CD4-positive, alpha-beta T cell (primary cell): ENCODE data around the gene PDE9A. TPM values are rescaled to one million over a fixed set of nuclear protein-coding genes. Genes with fewer than 3 reads are reported as not detected.

Source experiments
- ATAC-seq: fragments of 200-7000 bp; cut with Tn5 transposase; one replicate; pipeline ENCODE4 v1.10.0; 2022; ENCODE audit warnings: mild to moderate bottlenecking; ENCODE audit not compliant: poor library complexity
- CTCF ChIA-PET: fragments of 350-600 bp; sonication (Branson Sonifier 250); formaldehyde crosslinking; loops from one replicate; lab custom pipeline; 2021; ENCODE audit warnings: antibody characterized with exemption, inconsistent platforms; lab: Charles Lee
- POLR2A ChIA-PET: fragments of 350-600 bp; sonication (Branson Sonifier 250); formaldehyde crosslinking; loops from one replicate; lab custom pipeline; 2021; ENCODE audit warnings: antibody characterized with exemption, inconsistent platforms; lab: Charles Lee
- DNase-seq, 14 experiments: peaks; one replicate each; pipeline ENCODE4 v3.0.0-alpha.2; 2013 to 2020; ENCODE audit warnings: mixed read lengths in 2 of 14
- H3K27ac ChIP-seq, 2 donors: one replicate each; pipeline versions ENCODE4 v1.5.1 to v1.7.0; 2013; ENCODE audit warnings: low read length in 2 of 2, low read depth in 1 of 2, mild to moderate bottlenecking in 1 of 2
- H3K27me3 ChIP-seq, 2 experiments: 1 replicate in 1 of 2; 2 replicates in 1 of 2; pipeline versions ENCODE4 v1.6.1 to v1.7.0; 2013; ENCODE audit warnings: low read length in 2 of 2, control low read depth in 1 of 2, mild to moderate bottlenecking in 1 of 2, moderate library complexity in 1 of 2; ENCODE audit not compliant: insufficient read depth in 2 of 2, control insufficient read depth in 1 of 2
- H3K36me3 ChIP-seq: one replicate; pipeline ENCODE4 v1.6.1; 2013; ENCODE audit warnings: low read length, control low read depth; ENCODE audit not compliant: insufficient read depth
- H3K4me1 ChIP-seq: one replicate; pipeline ENCODE4 v1.6.1; 2013; ENCODE audit warnings: low read length, control low read depth; ENCODE audit not compliant: insufficient read depth
- H3K4me3 ChIP-seq: one replicate; pipeline ENCODE4 v1.5.1; 2013; ENCODE audit warnings: mild to moderate bottlenecking, low read length, moderate library complexity
- H3K9me3 ChIP-seq, 2 experiments: 1 replicate in 1 of 2; 2 replicates in 1 of 2; pipeline versions ENCODE4 v1.6.1 to v1.7.0; 2013; ENCODE audit warnings: low read length in 2 of 2, mild to moderate bottlenecking in 2 of 2, control low read depth in 1 of 2, moderate library complexity in 1 of 2; ENCODE audit not compliant: control insufficient read depth in 1 of 2, insufficient read depth in 1 of 2
- H3K27ac Mint-ChIP-seq: one replicate; pipeline ENCODE4 v1.8.0; 2020; ENCODE audit warnings: mixed read lengths
- H3K27me3 Mint-ChIP-seq: one replicate; pipeline ENCODE4 v1.8.0; 2021; ENCODE audit warnings: mixed read lengths
- H3K36me3 Mint-ChIP-seq: one replicate; pipeline ENCODE4 v1.8.0; 2021; ENCODE audit warnings: low read depth, mixed read lengths
- H3K4me1 Mint-ChIP-seq: one replicate; pipeline ENCODE4 v1.8.0; 2021; ENCODE audit warnings: low read depth, mixed read lengths
- H3K4me3 Mint-ChIP-seq: one replicate; pipeline ENCODE4 v1.8.0; 2020; ENCODE audit warnings: mild to moderate bottlenecking, mixed read lengths
- H3K9me3 Mint-ChIP-seq: one replicate; pipeline ENCODE4 v1.8.0; 2020; ENCODE audit warnings: mixed read lengths
- intact Hi-C, 2 experiments: fragments of 100-400 bp; cut with DNase I in 1 of 2; cut with micrococcal nuclease in 1 of 2; formaldehyde crosslinking; loops; one replicate each; pipeline versions ENCODE4 v1.15.1 to v1.9.0; 2023 to 2025; cut with DNase I, micrococcal nuclease
- total RNA-seq, 174 experiments: library from RNA in 2 of 174; stranded (reverse) in 2 of 174; gene quantifications; one replicate each; pipeline ENCODE4 v1.2.3 and lab custom pipeline; 2021 to 2026
- TF ChIP-seq, protein P1 (sequence below): fragments of 200-600 bp; IDR thresholded peaks from one replicate; pipeline ENCODE4 v1.8.0; 2022; ENCODE audit warnings: antibody characterized with exemption, mild to moderate bottlenecking

PDE9A gene
- total RNA-seq, 2 experiments from 2014 or later = 12.6 to 13.2 TPM

DNA sequence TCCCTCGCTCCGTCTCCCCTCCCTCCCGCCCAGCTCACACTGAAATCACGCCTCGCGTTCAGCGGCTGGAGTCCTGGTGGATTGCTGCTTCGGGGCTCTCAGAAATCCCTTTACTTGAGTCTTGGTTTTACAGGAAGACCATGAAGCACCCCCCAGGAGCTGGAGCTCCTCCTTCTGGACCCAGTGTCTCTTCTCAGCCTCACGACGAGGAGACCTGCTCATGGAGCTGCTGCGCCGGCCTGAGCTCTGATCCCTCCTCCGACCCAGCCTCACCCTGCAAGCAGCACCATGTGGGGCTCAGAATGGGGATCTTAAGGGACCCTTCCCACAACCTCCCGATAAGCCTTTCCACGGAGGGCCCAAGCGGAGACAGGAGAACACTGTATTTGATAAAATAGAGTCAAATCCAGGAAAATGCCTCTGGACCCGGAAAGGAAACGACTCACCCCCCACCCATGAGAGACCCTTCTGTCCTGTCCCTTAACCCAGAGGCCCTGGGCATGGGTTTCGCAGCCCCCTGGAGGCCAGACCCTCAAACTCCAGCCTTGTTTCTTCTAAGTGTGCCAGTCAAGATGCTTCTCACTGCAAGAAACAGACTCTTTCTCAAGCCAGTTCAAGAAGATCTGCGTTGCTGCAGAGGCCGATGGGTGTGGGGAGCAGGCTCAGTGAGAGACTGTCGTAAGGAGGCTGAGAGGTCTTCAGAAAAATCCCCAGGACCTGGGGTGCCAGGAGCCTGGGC is 26.1 kb downstream of the PDE9A start:
- Histone ChIP-seq H3K4me3 (no peak overlapping the region), H3K27me3 (no peaks in the 10 kb centered on the region), H3K27ac (no peak overlapping the region), H3K4me1 (peaks cover 52% of the 10 kb centered on the region), H3K9me3 (no peaks in the 10 kb centered on the region), H3K36me3 (no peaks in the 10 kb centered on the region)
- Mint-ChIP-seq H3K36me3 (peaks cover 11% of the 10 kb centered on the region), H3K27me3 (no peaks in the 10 kb centered on the region), H3K9me3 (no peaks in the 10 kb centered on the region), H3K4me3 (no peak overlapping the region), H3K27ac (no peak overlapping the region), H3K4me1 (peaks cover 53% of the 10 kb centered on the region)
- DNase-seq (no peak), ATAC-seq (no peak)
- ChIA-PET CTCF (no interaction called here), POLR2A (no interaction called here)
- intact Hi-C loops = loop anchor here (5.0 to 10.0 kb wide), 4 partner anchors 68 to 153 kb away; no protein-coding TSS in a partner anchor
- TF ChIP-seq, protein P1, sequence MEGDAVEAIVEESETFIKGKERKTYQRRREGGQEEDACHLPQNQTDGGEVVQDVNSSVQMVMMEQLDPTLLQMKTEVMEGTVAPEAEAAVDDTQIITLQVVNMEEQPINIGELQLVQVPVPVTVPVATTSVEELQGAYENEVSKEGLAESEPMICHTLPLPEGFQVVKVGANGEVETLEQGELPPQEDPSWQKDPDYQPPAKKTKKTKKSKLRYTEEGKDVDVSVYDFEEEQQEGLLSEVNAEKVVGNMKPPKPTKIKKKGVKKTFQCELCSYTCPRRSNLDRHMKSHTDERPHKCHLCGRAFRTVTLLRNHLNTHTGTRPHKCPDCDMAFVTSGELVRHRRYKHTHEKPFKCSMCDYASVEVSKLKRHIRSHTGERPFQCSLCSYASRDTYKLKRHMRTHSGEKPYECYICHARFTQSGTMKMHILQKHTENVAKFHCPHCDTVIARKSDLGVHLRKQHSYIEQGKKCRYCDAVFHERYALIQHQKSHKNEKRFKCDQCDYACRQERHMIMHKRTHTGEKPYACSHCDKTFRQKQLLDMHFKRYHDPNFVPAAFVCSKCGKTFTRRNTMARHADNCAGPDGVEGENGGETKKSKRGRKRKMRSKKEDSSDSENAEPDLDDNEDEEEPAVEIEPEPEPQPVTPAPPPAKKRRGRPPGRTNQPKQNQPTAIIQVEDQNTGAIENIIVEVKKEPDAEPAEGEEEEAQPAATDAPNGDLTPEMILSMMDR = no peak

DNA sequence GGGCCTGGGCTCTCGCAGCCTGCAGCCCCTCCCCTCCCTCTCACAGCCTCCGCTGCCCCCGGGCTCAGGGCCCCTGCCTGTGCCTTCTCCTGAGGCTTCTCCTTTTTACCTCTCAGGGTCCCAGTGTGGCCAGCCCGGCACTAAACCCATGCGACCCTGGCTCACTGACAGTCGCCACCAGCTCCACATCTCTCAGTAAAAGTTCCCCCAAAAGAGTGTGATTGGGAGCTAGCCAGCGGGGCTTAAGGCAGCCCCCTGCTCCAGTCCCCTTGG is 26.6 kb downstream of the PDE9A start:
- H3K27me3 Mint-ChIP-seq = no peaks in the 10 kb centered on the region

DNA sequence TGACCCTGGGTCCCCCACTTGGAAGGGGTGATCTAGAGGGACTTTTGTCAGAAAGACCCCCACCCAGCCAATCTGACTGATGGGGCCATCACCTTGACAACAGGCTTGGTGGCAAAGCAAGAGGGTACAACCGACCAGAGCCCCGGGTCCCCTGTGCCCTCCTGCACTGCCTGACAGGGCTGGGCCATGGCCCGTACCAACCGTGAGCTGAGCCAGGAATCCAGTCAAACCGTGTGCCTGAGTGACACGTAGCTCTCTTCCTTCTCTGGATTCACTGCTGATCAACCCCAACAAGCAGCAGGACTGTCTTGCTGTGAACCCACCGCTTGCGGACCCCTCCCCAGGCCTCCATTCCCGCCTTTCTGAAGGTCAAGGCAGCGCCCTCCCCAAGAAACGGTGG is 27.0 kb downstream of the PDE9A start:
- Mint-ChIP-seq H3K9me3 (no peaks in the 10 kb centered on the region), H3K27me3 (no peaks in the 10 kb centered on the region), H3K27ac (no peak overlapping the region), H3K4me1 (peaks cover 52% of the 10 kb centered on the region), H3K36me3 (peaks cover 11% of the 10 kb centered on the region), H3K4me3 (no peak overlapping the region)
- H3K4me1 ChIP-seq = peaks cover 60% of the 10 kb centered on the region
- ChIA-PET POLR2A (no interaction called here), CTCF (no interaction called here)
- H3K9me3 ChIP-seq = no peaks in the 10 kb centered on the region
- DNase-seq (no peak), ATAC-seq (no peak)
- H3K36me3 ChIP-seq = no peaks in the 10 kb centered on the region
- H3K4me3 ChIP-seq = no peak overlapping the region
- H3K27ac ChIP-seq = no peak overlapping the region
- intact Hi-C loops = loop anchor here (5.0 to 10.0 kb wide), 4 partner anchors 67 to 152 kb away; no protein-coding TSS in a partner anchor
- no peaks in the 10 kb centered on the region for H3K27me3 ChIP-seq
- TF ChIP-seq, protein P1 = no peak

More for the DNA sequence above, 26.6 kb downstream of the PDE9A start:
- H3K27me3 ChIP-seq = no peaks in the 10 kb centered on the region
- intact Hi-C loops = loop anchor here (5.0 to 10.0 kb wide), 4 partner anchors 67 to 152 kb away; no protein-coding TSS in a partner anchor
- ATAC-seq = no peak
- DNase-seq = no peak
- H3K9me3 Mint-ChIP-seq = no peaks in the 10 kb centered on the region
- peaks cover 57% of the 10 kb centered on the region for H3K4me1 ChIP-seq
- H3K27ac Mint-ChIP-seq = no peak overlapping the region
- no peaks in the 10 kb centered on the region for H3K9me3 ChIP-seq
- TF ChIP-seq, protein P1 = no peak
- CTCF ChIA-PET = no interaction called here
- peaks cover 11% of the 10 kb centered on the region for H3K36me3 Mint-ChIP-seq
- H3K4me3 ChIP-seq = no peak overlapping the region
- POLR2A ChIA-PET = no interaction called here
- H3K27ac ChIP-seq = no peak overlapping the region
- H3K4me1 Mint-ChIP-seq = peaks cover 52% of the 10 kb centered on the region
- H3K4me3 Mint-ChIP-seq = no peak overlapping the region
- H3K36me3 ChIP-seq = no peaks in the 10 kb centered on the region
